Activated T-cell treated with anti-CD3 and anti-CD28 coated beads, Interleukin-2, amount 50 U/mL, for 72 hours (primary cell): ENCODE data around the gene ELFN1. TPM values are rescaled to one million over a fixed set of nuclear protein-coding genes. Genes with fewer than 3 reads are reported as not detected.

Experiments
- ATAC-seq, 2 donors: fragments of 150-1000 bp; cut with Tn5 transposase; replicated peaks in 1 of 2; 2 replicates each; pipeline ENCODE4 v1.10.0; 2021; ENCODE audit warnings: moderate library complexity in 2 of 2, mild to moderate bottlenecking in 1 of 2
- DNase-seq, 2 donors: peaks; one replicate each; pipeline ENCODE4 v3.0.0; 2021 to 2022; ENCODE audit warnings: mixed read lengths in 1 of 2
- H3K27ac Mint-ChIP-seq: one replicate; pipeline ENCODE4 v1.8.0; 2022; ENCODE audit warnings: mild to moderate bottlenecking, moderate library complexity, mixed read lengths
- H3K27me3 Mint-ChIP-seq: one replicate; pipeline ENCODE4 v1.8.0; 2022; ENCODE audit warnings: low read depth, mixed read lengths
- H3K36me3 Mint-ChIP-seq, 2 donors: one replicate each; pipeline ENCODE4 v1.8.0; 2022; ENCODE audit warnings: mixed read lengths in 2 of 2, mild to moderate bottlenecking in 1 of 2; ENCODE audit not compliant: insufficient read depth in 2 of 2
- H3K4me1 Mint-ChIP-seq: one replicate; pipeline ENCODE4 v1.8.0; 2022; ENCODE audit warnings: low read depth, mixed read lengths
- H3K4me3 Mint-ChIP-seq, 2 donors: one replicate each; pipeline ENCODE4 v1.8.0; 2022; ENCODE audit warnings: mild to moderate bottlenecking in 2 of 2, mixed read lengths in 2 of 2, moderate library complexity in 2 of 2
- H3K9me3 Mint-ChIP-seq, 2 donors: one replicate each; pipeline ENCODE4 v1.8.0; 2022; ENCODE audit warnings: mixed read lengths in 2 of 2
- total RNA-seq, 2 donors: library from RNA; stranded (reverse); gene quantifications; one replicate each; pipeline ENCODE4 v1.2.3, GENCODE V29; 2022

ELFN1 gene
- total RNA-seq, 2 donors from 2014 or later: not detected

DNA sequence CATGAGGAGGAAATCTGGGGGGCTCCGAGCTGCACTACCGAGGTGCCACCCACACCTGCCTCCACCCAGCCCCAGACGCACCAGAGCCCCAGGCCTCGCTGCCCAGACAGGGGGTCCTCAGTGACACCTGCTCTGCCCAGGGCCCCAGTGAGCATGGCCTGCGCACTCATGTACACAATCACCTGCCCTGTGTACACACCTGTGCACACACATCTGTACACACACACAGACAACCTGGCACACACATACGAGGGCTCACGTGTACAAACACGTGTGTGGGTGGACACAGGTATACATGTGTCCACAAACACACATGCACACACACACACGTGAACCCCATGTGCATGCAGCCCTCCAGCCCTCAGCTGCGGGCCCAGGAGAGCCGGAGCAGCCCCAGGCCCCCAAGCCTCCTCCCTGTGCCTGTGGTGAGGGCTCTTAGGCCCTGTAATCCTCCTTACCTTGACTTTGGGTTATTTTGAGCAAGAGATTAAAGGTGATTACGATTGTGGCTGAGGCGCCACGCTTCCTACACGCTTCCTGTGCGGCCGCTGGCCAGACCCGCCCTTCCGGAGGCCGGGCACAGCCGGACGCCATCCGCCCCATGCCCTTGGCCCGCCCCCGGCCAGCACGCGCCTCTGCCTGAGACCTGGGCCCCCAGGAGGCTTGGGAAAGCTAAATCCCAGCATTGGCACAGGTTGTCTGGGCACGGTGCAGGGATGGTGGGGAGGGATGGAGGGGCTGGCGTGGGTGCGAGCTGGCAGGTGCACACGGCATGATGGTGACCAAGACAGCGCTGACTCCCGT lies 71.9 kb downstream of the ELFN1 start:
- ATAC-seq (peak; percentile 36 to 54), DNase-seq (peak in 1 of 2 donors; percentile 21)
- Mint-ChIP-seq H3K27ac (no peak overlapping the region), H3K4me3 (peak overlapping the region; percentile 20 to 37), H3K36me3 (no peaks in the 10 kb centered on the region), H3K27me3 (no peaks in the 10 kb centered on the region), H3K9me3 (no peaks in the 10 kb centered on the region), H3K4me1 (peaks cover 15% of the 10 kb centered on the region)

DNA sequence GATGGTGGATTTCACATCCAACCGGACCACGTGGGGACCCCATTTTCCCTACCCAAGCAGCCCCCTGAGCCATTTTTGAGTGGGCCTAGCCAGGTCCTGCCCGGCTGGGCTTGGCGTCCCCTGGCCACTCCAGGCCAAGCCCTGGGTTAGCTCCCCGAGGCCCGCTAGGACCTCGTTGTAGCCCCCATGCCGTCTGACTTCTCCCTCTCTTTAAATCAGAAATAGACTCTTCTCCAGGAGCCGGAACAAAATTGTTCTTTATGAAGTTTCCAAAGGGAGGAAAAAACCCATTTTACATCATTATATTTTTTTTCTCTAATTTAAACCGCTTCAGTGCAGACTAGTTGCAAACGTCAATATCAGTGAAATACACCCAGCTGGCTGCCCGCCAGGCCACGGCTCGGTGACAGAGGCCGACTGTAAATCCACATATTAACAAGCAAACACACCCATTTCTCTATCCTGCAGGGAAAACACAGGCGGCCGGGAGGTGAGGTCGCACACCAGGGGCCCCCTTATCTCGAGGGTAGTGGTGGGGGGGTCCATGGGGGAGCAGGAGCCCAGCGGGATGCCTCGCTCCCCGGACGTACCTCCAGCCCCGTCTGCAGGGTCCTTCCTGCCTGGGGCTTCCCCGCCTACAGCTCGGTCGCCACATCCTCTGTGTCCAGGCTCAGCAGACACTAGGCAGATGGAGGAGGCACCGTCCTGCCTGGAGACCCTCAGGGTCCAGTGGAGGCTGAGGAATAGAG lies 72.7 kb downstream of the ELFN1 start:
- Mint-ChIP-seq H3K36me3 (no peaks in the 10 kb centered on the region), H3K27ac (no peak overlapping the region)

GRCh38 chr7:1743481-1744230 lies 73.6 kb downstream of the ELFN1 start:
- H3K9me3 Mint-ChIP-seq: no peaks in the 10 kb centered on the region
- no peaks in the 10 kb centered on the region for H3K27me3 Mint-ChIP-seq
- H3K36me3 Mint-ChIP-seq: no peaks in the 10 kb centered on the region
- no peak overlapping the region for H3K4me3 Mint-ChIP-seq
- DNase-seq: no peak
- H3K4me1 Mint-ChIP-seq: peaks cover 10% of the 10 kb centered on the region
- ATAC-seq: no peak
- no peak overlapping the region for H3K27ac Mint-ChIP-seq

More for the DNA sequence above, 72.7 kb downstream of the ELFN1 start:
- Mint-ChIP-seq H3K9me3 (no peaks in the 10 kb centered on the region), H3K4me1 (peaks cover 15% of the 10 kb centered on the region), H3K27me3 (no peaks in the 10 kb centered on the region), H3K4me3 (peak overlapping the region; percentile 44 to 53)
- peak; percentile 13 to 36 for DNase-seq
- ATAC-seq: peak; percentile 34 to 54

DNA sequence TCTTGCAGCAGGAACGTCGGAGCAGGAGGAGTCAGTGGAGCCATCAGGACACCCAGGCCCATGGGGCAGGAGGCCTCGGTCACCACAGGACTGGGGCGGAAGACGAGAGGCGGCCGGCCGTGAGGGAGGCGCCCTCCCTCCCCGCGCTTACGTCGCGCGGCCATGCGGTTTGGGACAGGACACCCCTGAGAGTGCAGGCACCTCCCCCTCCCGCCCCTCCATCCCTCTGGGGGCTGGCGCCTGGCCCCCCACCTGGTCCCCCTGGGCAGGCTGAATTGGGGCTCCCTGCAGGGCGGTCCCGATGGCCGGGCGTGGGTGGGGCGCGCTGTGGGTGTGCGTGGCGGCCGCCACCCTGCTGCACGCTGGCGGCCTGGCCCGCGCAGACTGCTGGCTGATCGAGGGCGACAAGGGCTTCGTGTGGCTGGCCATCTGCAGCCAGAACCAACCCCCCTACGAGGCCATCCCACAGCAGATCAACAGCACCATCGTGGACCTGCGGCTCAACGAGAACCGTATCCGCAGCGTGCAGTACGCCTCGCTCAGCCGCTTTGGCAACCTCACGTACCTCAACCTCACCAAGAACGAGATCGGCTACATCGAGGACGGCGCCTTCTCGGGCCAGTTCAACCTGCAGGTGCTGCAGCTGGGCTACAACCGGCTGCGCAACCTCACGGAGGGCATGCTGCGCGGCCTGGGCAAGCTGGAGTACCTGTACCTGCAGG lies 74.4 kb downstream of the ELFN1 start:
- Mint-ChIP-seq H3K4me1 (peaks cover 10% of the 10 kb centered on the region), H3K27ac (no peak overlapping the region), H3K36me3 (no peaks in the 10 kb centered on the region), H3K4me3 (no peak overlapping the region), H3K9me3 (no peaks in the 10 kb centered on the region), H3K27me3 (no peaks in the 10 kb centered on the region)
- DNase-seq (no peak), ATAC-seq (no peak)

DNA sequence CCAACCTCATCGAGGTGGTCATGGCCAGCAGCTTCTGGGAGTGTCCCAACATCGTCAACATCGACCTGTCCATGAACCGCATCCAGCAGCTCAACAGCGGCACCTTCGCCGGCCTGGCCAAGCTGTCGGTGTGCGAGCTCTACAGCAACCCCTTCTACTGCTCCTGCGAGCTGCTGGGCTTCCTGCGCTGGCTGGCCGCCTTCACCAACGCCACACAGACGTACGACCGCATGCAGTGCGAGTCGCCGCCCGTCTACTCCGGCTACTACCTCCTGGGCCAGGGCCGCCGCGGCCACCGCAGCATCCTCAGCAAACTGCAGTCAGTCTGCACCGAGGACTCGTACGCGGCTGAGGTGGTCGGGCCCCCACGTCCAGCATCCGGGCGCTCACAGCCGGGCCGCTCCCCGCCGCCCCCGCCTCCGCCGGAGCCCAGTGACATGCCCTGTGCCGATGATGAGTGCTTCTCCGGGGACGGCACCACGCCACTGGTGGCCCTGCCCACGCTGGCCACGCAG lies 75.0 kb downstream of the ELFN1 start:
- ATAC-seq: no peak
- Mint-ChIP-seq H3K9me3 (no peaks in the 10 kb centered on the region), H3K27ac (no peak overlapping the region), H3K4me1 (peaks cover 8% of the 10 kb centered on the region), H3K36me3 (no peaks in the 10 kb centered on the region), H3K4me3 (no peak overlapping the region), H3K27me3 (no peaks in the 10 kb centered on the region)
- no peak for DNase-seq

- H3K27ac Mint-ChIP-seq: no peak overlapping the region
- DNase-seq (no peak), ATAC-seq (no peak)
- no peaks in the 10 kb centered on the region for H3K27me3 Mint-ChIP-seq
- no peak overlapping the region for H3K4me3 Mint-ChIP-seq
- no peaks in the 10 kb centered on the region for H3K9me3 Mint-ChIP-seq
- H3K36me3 Mint-ChIP-seq: no peaks in the 10 kb centered on the region
- peaks cover 6% of the 10 kb centered on the region for H3K4me1 Mint-ChIP-seq
Measured at GRCh38 chr7:1745576-1746490, 75.8 kb downstream of the ELFN1 start.

DNA sequence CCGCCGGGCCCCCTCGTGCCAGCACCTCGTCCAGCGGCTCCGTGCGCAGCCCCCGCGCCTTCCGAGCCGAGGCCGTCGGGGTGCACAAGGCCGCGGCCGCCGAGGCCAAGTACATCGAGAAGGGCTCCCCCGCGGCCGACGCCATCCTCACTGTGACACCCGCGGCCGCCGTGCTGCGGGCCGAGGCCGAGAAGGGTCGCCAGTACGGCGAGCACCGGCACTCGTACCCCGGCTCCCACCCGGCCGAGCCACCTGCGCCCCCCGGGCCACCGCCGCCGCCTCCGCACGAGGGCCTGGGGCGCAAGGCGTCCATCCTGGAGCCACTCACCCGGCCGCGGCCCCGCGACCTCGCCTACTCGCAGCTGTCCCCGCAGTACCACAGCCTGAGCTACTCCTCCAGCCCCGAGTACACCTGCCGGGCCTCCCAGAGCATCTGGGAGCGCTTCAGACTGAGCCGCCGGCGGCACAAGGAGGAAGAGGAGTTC lies 76.5 kb downstream of the ELFN1 start:
- H3K4me1 Mint-ChIP-seq: peaks cover 6% of the 10 kb centered on the region
- H3K4me3 Mint-ChIP-seq: no peak overlapping the region
- no peak overlapping the region for H3K27ac Mint-ChIP-seq
- no peaks in the 10 kb centered on the region for H3K9me3 Mint-ChIP-seq
- H3K36me3 Mint-ChIP-seq: no peaks in the 10 kb centered on the region
- ATAC-seq: no peak
- H3K27me3 Mint-ChIP-seq: no peaks in the 10 kb centered on the region
- DNase-seq: no peak

DNA sequence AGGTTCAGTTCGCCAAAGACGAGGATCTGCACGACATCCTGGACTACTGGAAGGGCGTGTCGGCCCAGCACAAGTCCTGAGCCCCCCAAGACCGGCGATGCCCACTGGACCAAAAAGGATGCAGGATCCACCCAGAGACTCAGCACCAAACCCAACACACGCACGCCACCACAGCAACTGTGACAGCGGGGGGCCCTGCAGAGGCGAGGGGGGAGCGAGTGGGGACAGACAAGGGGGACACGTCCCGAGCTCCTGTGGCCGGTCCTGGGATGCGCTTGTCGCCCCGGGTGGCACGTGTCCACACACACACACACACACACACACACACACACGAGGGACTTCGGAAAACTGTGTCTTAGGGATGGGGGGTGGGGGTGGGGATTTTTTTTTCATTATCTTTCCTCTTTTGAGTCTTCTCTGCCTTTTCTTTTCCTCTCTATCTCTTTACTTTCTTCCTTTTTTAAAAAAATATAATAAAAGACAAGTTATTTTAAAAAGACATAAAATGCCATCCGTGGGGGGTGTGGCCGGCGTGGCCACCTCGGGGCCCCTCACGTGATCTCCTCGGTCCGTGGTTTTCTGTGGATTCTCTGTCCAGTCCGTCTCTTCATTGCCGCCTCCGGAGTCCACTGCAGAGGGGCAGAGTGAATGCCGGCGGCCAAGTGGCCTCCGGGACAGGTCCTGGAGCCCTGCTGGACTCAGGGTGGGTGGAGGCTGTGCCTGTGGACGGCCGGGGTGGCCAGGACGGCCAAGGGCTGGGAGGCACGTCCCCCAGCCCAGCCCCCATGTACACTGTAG lies 77.1 kb downstream of the ELFN1 start:
- peaks cover 6% of the 10 kb centered on the region for H3K4me1 Mint-ChIP-seq
- no peaks in the 10 kb centered on the region for H3K36me3 Mint-ChIP-seq
- H3K9me3 Mint-ChIP-seq: no peaks in the 10 kb centered on the region
- no peak for ATAC-seq
- no peaks in the 10 kb centered on the region for H3K27me3 Mint-ChIP-seq
- no peak overlapping the region for H3K27ac Mint-ChIP-seq
- H3K4me3 Mint-ChIP-seq: no peak overlapping the region
- DNase-seq: no peak

DNA sequence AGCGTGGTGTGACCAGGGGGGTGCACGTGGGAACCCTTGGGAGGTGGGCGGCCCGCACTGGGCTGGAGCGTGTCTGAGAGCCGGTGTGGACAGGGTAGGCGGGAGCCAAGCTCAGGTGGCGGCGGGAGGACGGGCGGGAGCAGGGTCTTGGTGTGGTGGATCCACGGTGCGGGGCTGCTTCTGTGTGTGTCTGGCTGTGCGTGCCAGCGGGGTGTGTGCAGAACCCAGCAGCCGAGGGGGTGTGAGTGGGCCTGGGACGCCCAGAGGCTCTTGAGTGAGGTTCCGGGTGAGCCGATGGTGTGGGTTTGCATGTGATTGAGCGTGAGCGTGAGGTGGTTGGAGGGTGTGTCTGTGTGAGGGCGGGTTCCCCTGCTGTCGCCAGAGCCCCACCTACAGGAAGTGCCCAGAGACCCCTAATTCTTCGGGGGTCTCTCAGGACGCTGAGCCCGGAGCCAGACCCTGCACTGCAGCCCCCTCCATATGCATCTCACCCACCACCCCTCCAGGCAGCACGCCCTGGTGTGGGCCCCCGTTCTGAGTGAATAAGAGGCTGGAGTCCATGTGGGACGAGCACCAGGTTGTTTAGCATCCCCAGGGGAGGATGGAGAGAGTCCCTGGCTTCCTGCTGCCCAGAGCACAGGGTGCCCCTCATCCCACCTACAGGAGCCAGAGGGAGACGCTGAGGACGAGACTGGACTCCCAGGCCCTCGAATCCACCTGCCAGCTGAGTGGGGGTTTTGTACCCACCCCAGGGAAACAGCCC lies 78.2 kb downstream of the ELFN1 start:
- H3K27ac Mint-ChIP-seq: no peak overlapping the region
- ATAC-seq: peak in 1 of 2 donors; percentile 13
- no peak for DNase-seq
- H3K4me1 Mint-ChIP-seq: no peaks in the 10 kb centered on the region
- H3K27me3 Mint-ChIP-seq: no peaks in the 10 kb centered on the region
- H3K36me3 Mint-ChIP-seq: no peaks in the 10 kb centered on the region
- H3K9me3 Mint-ChIP-seq: no peaks in the 10 kb centered on the region
- no peak overlapping the region for H3K4me3 Mint-ChIP-seq

DNA sequence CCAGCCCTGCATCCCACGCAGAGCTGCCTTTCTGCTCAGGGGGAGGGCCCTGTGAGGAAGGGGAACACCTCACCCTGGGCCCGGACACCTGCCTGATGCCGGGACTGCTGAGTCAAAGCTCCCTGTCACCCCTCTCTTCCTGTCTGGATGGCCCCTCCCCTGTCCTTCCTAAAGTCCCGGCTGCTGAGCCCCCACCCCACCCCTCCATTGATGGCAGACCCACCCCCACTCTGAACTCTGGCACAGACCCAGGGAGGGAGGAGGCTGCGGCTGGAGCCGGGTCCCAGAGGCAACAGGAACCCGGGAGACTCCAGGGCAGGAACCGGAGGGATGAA lies 78.7 kb downstream of the ELFN1 start:
- ATAC-seq (no peak), DNase-seq (no peak)
- no peaks in the 10 kb centered on the region for H3K36me3 Mint-ChIP-seq
- no peaks in the 10 kb centered on the region for H3K9me3 Mint-ChIP-seq
- H3K4me3 Mint-ChIP-seq: no peak overlapping the region
- H3K4me1 Mint-ChIP-seq: no peaks in the 10 kb centered on the region
- no peaks in the 10 kb centered on the region for H3K27me3 Mint-ChIP-seq
- H3K27ac Mint-ChIP-seq: no peak overlapping the region
